Measurements from ENCODE around the gene ABCG8. TPM values are rescaled to one million over a fixed set of nuclear protein-coding genes. Genes with fewer than 3 reads are reported as not detected.
"Not testable (repeated sequence)": the region's sequence is repeated elsewhere in the genome, so short reads cannot be mapped to it uniquely, and the experiment has no call there.

Gene ABCG8
- total RNA-seq, 2 experiments from 2014 or later: not detected

DNA sequence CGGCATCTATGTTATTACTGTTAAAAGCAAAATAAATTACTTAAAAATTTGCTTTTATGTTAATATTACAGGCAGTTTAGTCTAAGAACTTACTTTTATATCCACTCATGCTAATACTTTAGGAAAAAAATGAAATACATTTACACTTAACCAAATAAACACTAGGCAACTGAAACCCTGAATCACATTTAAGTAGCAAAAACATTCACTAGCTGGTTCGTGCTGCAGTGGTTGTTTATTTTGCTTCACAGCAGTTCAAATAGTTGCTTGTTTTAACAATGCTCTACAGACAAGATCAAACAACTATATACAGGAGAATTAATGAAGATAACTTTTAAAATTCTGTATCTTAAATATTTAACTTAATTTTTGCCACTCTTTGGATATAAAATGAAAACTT lies 60.8 kb downstream of the ABCG8 start:
- ChIA-PET POLR2A (no interaction called here), CTCF (no interaction called here)

DNA sequence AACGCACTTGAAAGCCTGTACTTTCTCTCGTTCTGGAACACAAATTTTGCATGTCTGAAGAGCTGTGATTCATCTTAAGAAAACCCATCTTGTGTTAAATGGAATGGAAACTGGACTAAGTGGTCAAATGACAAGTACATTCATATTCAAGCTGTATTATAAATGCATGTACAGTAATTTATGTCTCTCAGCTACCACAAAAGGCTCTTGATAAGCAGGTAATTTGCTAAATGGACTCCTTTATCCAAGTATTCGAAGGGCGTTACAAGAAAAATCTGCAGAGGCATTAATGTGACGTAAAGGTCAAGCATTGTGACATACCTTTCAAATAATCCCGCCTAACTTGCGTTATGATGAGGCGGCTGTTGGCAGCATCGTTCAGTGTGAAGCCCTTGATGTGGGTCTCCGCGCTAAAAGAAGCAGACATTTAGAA lies 66.6 kb downstream of the ABCG8 start:
- POLR2A ChIA-PET: no interaction called here

DNA sequence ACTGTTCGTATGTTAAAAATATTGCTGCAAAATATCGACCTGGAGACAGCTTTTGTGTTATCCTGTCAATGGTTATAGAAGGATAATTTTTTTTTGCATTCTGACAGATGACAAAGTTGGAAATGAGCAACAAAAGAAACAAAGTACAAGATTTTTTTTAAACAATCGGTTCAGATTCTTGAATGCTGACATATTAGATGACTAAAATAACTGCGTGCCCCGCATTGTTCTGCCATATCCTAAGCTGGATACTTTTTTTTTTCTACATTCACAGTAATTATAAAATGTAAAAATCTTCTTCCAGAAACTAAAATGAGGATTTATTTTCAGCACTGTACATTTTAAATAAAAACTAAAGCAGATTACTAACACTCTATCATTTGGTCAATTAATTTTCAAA lies 67.1 kb downstream of the ABCG8 start:
- POLR2A ChIA-PET: interaction anchor here (0.6 kb wide), 1 partner anchor 9 kb away, joined by 4 read pairs; no protein-coding TSS in a partner anchor
- CTCF ChIA-PET: no interaction called here

More for the DNA sequence above, 66.6 kb downstream of the ABCG8 start:
- CTCF ChIA-PET: no interaction called here

DNA sequence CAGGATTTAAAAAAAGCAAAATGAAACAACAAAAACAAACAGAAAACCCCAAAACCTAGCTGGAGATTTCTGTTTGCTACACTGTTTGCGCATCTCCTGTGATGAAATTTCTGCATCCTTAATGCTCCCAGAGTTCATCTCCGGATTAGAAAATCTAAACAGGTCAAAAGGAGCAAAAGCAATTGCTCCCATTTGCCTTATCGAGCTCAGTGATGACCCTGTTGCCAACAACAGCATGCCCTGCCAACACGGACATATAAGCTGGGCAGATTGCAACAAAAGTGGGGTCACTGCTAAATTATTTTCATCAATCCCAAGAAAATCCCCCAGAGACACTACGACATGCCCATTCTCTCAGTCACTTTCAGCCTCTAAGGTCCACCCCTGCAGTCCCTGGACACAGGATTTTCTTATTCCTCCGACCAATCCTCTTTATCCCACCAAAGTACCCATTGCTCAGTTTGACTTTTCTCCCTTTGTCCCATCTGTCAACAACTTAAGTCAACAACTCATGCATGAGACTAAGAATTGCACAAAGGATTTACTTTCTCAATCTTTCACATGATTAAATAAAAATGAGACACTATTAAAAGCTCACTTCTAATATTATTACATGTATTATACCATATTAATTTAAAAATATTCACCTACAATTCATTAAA lies 67.8 kb downstream of the ABCG8 start:
- CTCF ChIA-PET: no interaction called here

GRCh38 chr2:43911136-43911790 lies 72.5 kb downstream of the ABCG8 start:
- POLR2A ChIA-PET, CTCF ChIA-PET: not testable (repeated sequence)

More for the DNA sequence above, 67.8 kb downstream of the ABCG8 start:
- POLR2A ChIA-PET: interaction anchor here (0.6 kb wide), 2 partner anchors 9 to 85 kb away, joined by 3 to 4 read pairs; no protein-coding TSS in a partner anchor

GRCh38 chr2:43924463-43924862 lies 85.7 kb downstream of the ABCG8 start:
- ChIA-PET POLR2A (no interaction called here), CTCF (no interaction called here)

GRCh38 chr2:43925431-43925830 lies 86.7 kb downstream of the ABCG8 start:
- ChIA-PET POLR2A (no interaction called here), CTCF (no interaction called here)

GRCh38 chr2:43927442-43927841 lies 88.7 kb downstream of the ABCG8 start:
- CTCF ChIA-PET: no interaction called here

DNA sequence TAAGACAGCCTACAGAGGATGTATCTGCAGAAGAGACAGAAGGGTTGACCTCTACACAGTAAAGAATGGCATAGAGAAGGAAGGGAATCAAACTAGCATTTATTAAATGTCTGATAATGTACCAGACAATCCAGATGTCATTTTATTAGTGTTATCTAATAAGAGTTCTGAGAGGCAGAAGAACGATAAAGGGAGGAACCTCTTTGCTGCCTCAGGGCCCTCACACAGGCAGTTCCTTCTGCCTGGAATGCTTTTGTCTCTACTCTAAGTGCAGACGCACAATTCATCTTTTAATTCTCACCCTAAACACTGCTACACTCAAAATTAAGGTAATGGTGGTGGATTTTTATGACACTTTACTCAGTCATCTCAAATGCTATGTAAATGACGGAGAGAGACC lies 92.5 kb downstream of the ABCG8 start:
- POLR2A ChIA-PET: no interaction called here

More at GRCh38 chr2:43927442-43927841, 88.7 kb downstream of the ABCG8 start:
- POLR2A ChIA-PET: interaction anchor here (0.6 kb wide), 1 partner anchor 12 kb away, joined by 3 read pairs; no protein-coding TSS in a partner anchor

More for the DNA sequence above, 92.5 kb downstream of the ABCG8 start:
- CTCF ChIA-PET: no interaction called here

Other genes starting within 250 kb of the ABCG8 start
- gene THADA, start 242.9 kb upstream of the ABCG8 start, total RNA-seq: 10 to 100 TPM; 52.7 to 54.2 TPM
- under 1 TPM; 0.50 to 0.70 TPM for gene PLEKHH2, start 201.7 kb upstream of the ABCG8 start, total RNA-seq
- under 1 TPM in 1 of 2 experiments, not detected in 1; 0.21 TPM for gene C1GALT1C1L, start 162.5 kb upstream of the ABCG8 start, total RNA-seq
- 10 to 100 TPM; 11.8 to 13.1 TPM for gene DYNC2LI1, start 64.9 kb upstream of the ABCG8 start, total RNA-seq
- gene ABCG5, start 132 bp upstream of the ABCG8 start, total RNA-seq: not detected
- 100 to 1,000 TPM; 181 to 190 TPM for gene LRPPRC, start 157.0 kb downstream of the ABCG8 start, total RNA-seq